ENCODE data around the gene ATP8B1. TPM values are rescaled to one million over a fixed set of nuclear protein-coding genes. Genes with fewer than 3 reads are reported as not detected.

Gene ATP8B1
- total RNA-seq, 1 donor from 2014 or later: 0.16 TPM

GRCh38 chr18:57784801-57785114 lies 18.4 kb downstream of the ATP8B1 start:
- intact Hi-C loops (cut with micrococcal nuclease): no loop called here
- H3K9me3 Mint-ChIP-seq: no peaks in the 10 kb centered on the region
- DNase-seq (ENCODE audit: low spot score): no peak
- H3K27ac Mint-ChIP-seq: no peak overlapping the region
- H3K4me1 Mint-ChIP-seq (ENCODE audit: low read depth): peaks cover 11% of the 10 kb centered on the region
- peaks cover 5% of the 10 kb centered on the region for H3K27me3 Mint-ChIP-seq (ENCODE audit: insufficient read depth)
- H3K4me3 Mint-ChIP-seq: no peak overlapping the region
- no peaks in the 10 kb centered on the region for H3K36me3 Mint-ChIP-seq (ENCODE audit: low read depth)

GRCh38 chr18:57784034-57784800 lies 18.9 kb downstream of the ATP8B1 start:
- Mint-ChIP-seq H3K9me3 (no peaks in the 10 kb centered on the region), H3K36me3 (ENCODE audit: low read depth) (no peaks in the 10 kb centered on the region), H3K27me3 (ENCODE audit: insufficient read depth) (peaks cover 5% of the 10 kb centered on the region), H3K4me1 (ENCODE audit: low read depth) (peaks cover 11% of the 10 kb centered on the region), H3K4me3 (no peak overlapping the region), H3K27ac (no peak overlapping the region)
- no peak for DNase-seq (ENCODE audit: low spot score)
- intact Hi-C loops (cut with micrococcal nuclease): no loop called here

- Mint-ChIP-seq H3K27me3 (ENCODE audit: insufficient read depth) (no peaks in the 10 kb centered on the region), H3K36me3 (ENCODE audit: low read depth) (no peaks in the 10 kb centered on the region), H3K4me1 (ENCODE audit: low read depth) (peaks cover 11% of the 10 kb centered on the region), H3K9me3 (no peaks in the 10 kb centered on the region), H3K27ac (no peak overlapping the region), H3K4me3 (no peak overlapping the region)
- intact Hi-C loops (cut with micrococcal nuclease): no loop called here
- no peak for DNase-seq (ENCODE audit: low spot score)
These were observed 21.1 kb downstream of the ATP8B1 start for GRCh38 chr18:57782049-57782448.

GRCh38 chr18:57780706-57781347 lies 22.3 kb downstream of the ATP8B1 start:
- H3K4me3 Mint-ChIP-seq: no peak overlapping the region
- peaks cover 11% of the 10 kb centered on the region for H3K4me1 Mint-ChIP-seq (ENCODE audit: low read depth)
- intact Hi-C loops (cut with micrococcal nuclease): no loop called here
- no peak for DNase-seq (ENCODE audit: low spot score)
- H3K27ac Mint-ChIP-seq: no peak overlapping the region
- H3K36me3 Mint-ChIP-seq (ENCODE audit: low read depth): no peaks in the 10 kb centered on the region
- H3K9me3 Mint-ChIP-seq: no peaks in the 10 kb centered on the region
- peaks cover 1% of the 10 kb centered on the region for H3K27me3 Mint-ChIP-seq (ENCODE audit: insufficient read depth)

- Mint-ChIP-seq H3K36me3 (ENCODE audit: low read depth) (no peaks in the 10 kb centered on the region), H3K27me3 (ENCODE audit: insufficient read depth) (peaks cover 1% of the 10 kb centered on the region), H3K4me1 (ENCODE audit: low read depth) (peaks cover 11% of the 10 kb centered on the region), H3K27ac (no peak overlapping the region), H3K9me3 (no peaks in the 10 kb centered on the region), H3K4me3 (no peak overlapping the region)
- intact Hi-C loops (cut with micrococcal nuclease): no loop called here
- no peak for DNase-seq (ENCODE audit: low spot score)
These were observed 22.8 kb downstream of the ATP8B1 start for GRCh38 chr18:57780318-57780705.

- H3K4me3 Mint-ChIP-seq: no peak overlapping the region
- H3K4me1 Mint-ChIP-seq (ENCODE audit: low read depth): peaks cover 11% of the 10 kb centered on the region
- intact Hi-C loops (cut with micrococcal nuclease): no loop called here
- DNase-seq (ENCODE audit: low spot score): no peak
- no peaks in the 10 kb centered on the region for H3K9me3 Mint-ChIP-seq
- no peak overlapping the region for H3K27ac Mint-ChIP-seq
- no peaks in the 10 kb centered on the region for H3K36me3 Mint-ChIP-seq (ENCODE audit: low read depth)
- H3K27me3 Mint-ChIP-seq (ENCODE audit: insufficient read depth): peaks cover 1% of the 10 kb centered on the region
These were observed 26.3 kb downstream of the ATP8B1 start for GRCh38 chr18:57776767-57777166.

- H3K4me1 Mint-ChIP-seq (ENCODE audit: low read depth): peaks cover 11% of the 10 kb centered on the region
- H3K27me3 Mint-ChIP-seq (ENCODE audit: insufficient read depth): peaks cover 1% of the 10 kb centered on the region
- intact Hi-C loops (cut with micrococcal nuclease): no loop called here
- DNase-seq (ENCODE audit: low spot score): no peak
- H3K36me3 Mint-ChIP-seq (ENCODE audit: low read depth): no peaks in the 10 kb centered on the region
- H3K4me3 Mint-ChIP-seq: no peak overlapping the region
- H3K27ac Mint-ChIP-seq: no peak overlapping the region
- no peaks in the 10 kb centered on the region for H3K9me3 Mint-ChIP-seq
These were observed 26.8 kb downstream of the ATP8B1 start for GRCh38 chr18:57776354-57776753.

- no peaks in the 10 kb centered on the region for H3K36me3 Mint-ChIP-seq (ENCODE audit: low read depth)
- no peak overlapping the region for H3K27ac Mint-ChIP-seq
- intact Hi-C loops (cut with micrococcal nuclease): no loop called here
- H3K27me3 Mint-ChIP-seq (ENCODE audit: insufficient read depth): peaks cover 1% of the 10 kb centered on the region
- no peaks in the 10 kb centered on the region for H3K9me3 Mint-ChIP-seq
- peaks cover 9% of the 10 kb centered on the region for H3K4me1 Mint-ChIP-seq (ENCODE audit: low read depth)
- DNase-seq (ENCODE audit: low spot score): no peak
- no peak overlapping the region for H3K4me3 Mint-ChIP-seq
These were observed 27.2 kb downstream of the ATP8B1 start for GRCh38 chr18:57775937-57776336.

- intact Hi-C loops (cut with micrococcal nuclease): no loop called here
- Mint-ChIP-seq H3K4me3 (no peak overlapping the region), H3K36me3 (ENCODE audit: low read depth) (no peaks in the 10 kb centered on the region), H3K9me3 (no peaks in the 10 kb centered on the region), H3K27ac (no peak overlapping the region), H3K4me1 (ENCODE audit: low read depth) (no peaks in the 10 kb centered on the region), H3K27me3 (ENCODE audit: insufficient read depth) (peaks cover 4% of the 10 kb centered on the region)
- no peak for DNase-seq (ENCODE audit: low spot score)
These were observed 30.7 kb downstream of the ATP8B1 start for GRCh38 chr18:57772387-57772799.

GRCh38 chr18:57771626-57772025 lies 31.5 kb downstream of the ATP8B1 start:
- Mint-ChIP-seq H3K27me3 (ENCODE audit: insufficient read depth) (peaks cover 3% of the 10 kb centered on the region), H3K4me1 (ENCODE audit: low read depth) (no peaks in the 10 kb centered on the region), H3K4me3 (no peak overlapping the region), H3K27ac (no peak overlapping the region), H3K9me3 (no peaks in the 10 kb centered on the region), H3K36me3 (ENCODE audit: low read depth) (no peaks in the 10 kb centered on the region)
- DNase-seq (ENCODE audit: low spot score): no peak
- intact Hi-C loops (cut with micrococcal nuclease): no loop called here

- intact Hi-C loops (cut with micrococcal nuclease): no loop called here
- Mint-ChIP-seq H3K27ac (no peak overlapping the region), H3K4me3 (no peak overlapping the region), H3K36me3 (ENCODE audit: low read depth) (no peaks in the 10 kb centered on the region), H3K9me3 (no peaks in the 10 kb centered on the region), H3K27me3 (ENCODE audit: insufficient read depth) (peaks cover 3% of the 10 kb centered on the region), H3K4me1 (ENCODE audit: low read depth) (no peaks in the 10 kb centered on the region)
- DNase-seq (ENCODE audit: low spot score): no peak
These were observed 31.9 kb downstream of the ATP8B1 start for GRCh38 chr18:57771193-57771592.

GRCh38 chr18:57768537-57769326 lies 34.4 kb downstream of the ATP8B1 start:
- no peak for DNase-seq (ENCODE audit: low spot score)
- H3K9me3 Mint-ChIP-seq: no peaks in the 10 kb centered on the region
- no peaks in the 10 kb centered on the region for H3K4me1 Mint-ChIP-seq (ENCODE audit: low read depth)
- no peak overlapping the region for H3K4me3 Mint-ChIP-seq
- intact Hi-C loops (cut with micrococcal nuclease): no loop called here
- no peaks in the 10 kb centered on the region for H3K36me3 Mint-ChIP-seq (ENCODE audit: low read depth)
- peaks cover 5% of the 10 kb centered on the region for H3K27me3 Mint-ChIP-seq (ENCODE audit: insufficient read depth)
- no peak overlapping the region for H3K27ac Mint-ChIP-seq

Data from activated T-helper 1 cell treated with anti-CD3 and anti-CD28 coated beads, Interleukin-12 subunit alpha, Interleukin-12 subunit beta, Interleukin-2, Interleukin-4 antibody, amounts not matched to agents 30 ng/mL and 10 ng/mL and 1 ng/mL, durations not matched to agents 14 hours and 24 hours and 36 hours (primary cell).